GM19452 (cell line): ENCODE measurements around the gene DNAJC28.
"Not testable (repeated sequence)": the region's sequence is repeated elsewhere in the genome, so short reads cannot be mapped to it uniquely, and the experiment has no call there.

Experiments
- ATAC-seq: cut with Tn5 transposase; IDR thresholded peaks from one replicate; pipeline ENCODE4 v1.9.1; 2021; ENCODE audit not compliant: unreplicated experiment

DNAJC28 gene

GRCh38 chr21:33481314-33481943 is 10.1 kb downstream of the DNAJC28 start:
- no peak for ATAC-seq

GRCh38 chr21:33480481-33481103 is 10.9 kb downstream of the DNAJC28 start:
- no peak for ATAC-seq

GRCh38 chr21:33479679-33480480 is 11.6 kb downstream of the DNAJC28 start, which contains the start of gene TMEM50B:
Gene TMEM50B, minus strand, starts transcription at chr21:33479974. Its CDS starts 11,089 bp downstream, at chr21:33468885.
- ATAC-seq: peak; percentile 88

- ATAC-seq: peak; percentile 22
Observed at GRCh38 chr21:33478935-33479678, 12.4 kb downstream of the DNAJC28 start.

GRCh38 chr21:33478182-33478581 is 13.3 kb downstream of the DNAJC28 start:
- ATAC-seq: no peak

- ATAC-seq: no peak
Observed at GRCh38 chr21:33477066-33477465, 14.4 kb downstream of the DNAJC28 start.

- ATAC-seq: no peak
Observed at GRCh38 chr21:33473344-33473743, 18.2 kb downstream of the DNAJC28 start.

- ATAC-seq: no peak
Observed at GRCh38 chr21:33470701-33471100, 20.8 kb downstream of the DNAJC28 start.

- ATAC-seq: not testable (repeated sequence)
Observed at GRCh38 chr21:33469183-33469582, 22.3 kb downstream of the DNAJC28 start.

- no peak for ATAC-seq
Observed at GRCh38 chr21:33461538-33462250, 29.8 kb downstream of the DNAJC28 start.

- no peak for ATAC-seq
Observed at GRCh38 chr21:33458861-33459260, 32.7 kb downstream of the DNAJC28 start.

- no peak for ATAC-seq
Observed at GRCh38 chr21:33455686-33456446, 35.6 kb downstream of the DNAJC28 start.

GRCh38 chr21:33452362-33452761 is 39.2 kb downstream of the DNAJC28 start:
- no peak for ATAC-seq

- no peak for ATAC-seq
Observed at GRCh38 chr21:33451634-33452071, 39.9 kb downstream of the DNAJC28 start.

- no peak for ATAC-seq
Observed at GRCh38 chr21:33449616-33450015, 41.9 kb downstream of the DNAJC28 start.

GRCh38 chr21:33446620-33447019 is 44.9 kb downstream of the DNAJC28 start:
- ATAC-seq: not testable (repeated sequence)

- no peak for ATAC-seq
Observed at GRCh38 chr21:33444499-33444898, 47.0 kb downstream of the DNAJC28 start.

- no peak for ATAC-seq
Observed at GRCh38 chr21:33443194-33443593, 48.3 kb downstream of the DNAJC28 start.
